Measurements from ENCODE around the gene NF1.

GRCh38 chr17:31251970-31252328 is 157.2 kb downstream of the NF1 start:
- TF ChIP-seq CTCF (IDR thresholded peaks at IDR 0.05; ENCODE audit: low read length) (no peak), EZH2phosphoT487 (IDR thresholded peaks at IDR 0.05; ENCODE audit: low read length) (no peak)
